Activated effector memory CD4-positive, alpha-beta T cell treated with anti-CD3 and anti-CD28 coated beads, Interleukin-2, amount 50 U/mL, for 16 hours (primary cell): Measurements from ENCODE around the gene B3GAT1.
"Not testable (repeated sequence)": the region's sequence is repeated elsewhere in the genome, so short reads cannot be mapped to it uniquely, and the experiment has no call there.

ENCODE experiments used
- DNase-seq: peaks from one replicate; pipeline ENCODE4 v3.0.0-alpha.2; 2020

The B3GAT1 gene

DNA sequence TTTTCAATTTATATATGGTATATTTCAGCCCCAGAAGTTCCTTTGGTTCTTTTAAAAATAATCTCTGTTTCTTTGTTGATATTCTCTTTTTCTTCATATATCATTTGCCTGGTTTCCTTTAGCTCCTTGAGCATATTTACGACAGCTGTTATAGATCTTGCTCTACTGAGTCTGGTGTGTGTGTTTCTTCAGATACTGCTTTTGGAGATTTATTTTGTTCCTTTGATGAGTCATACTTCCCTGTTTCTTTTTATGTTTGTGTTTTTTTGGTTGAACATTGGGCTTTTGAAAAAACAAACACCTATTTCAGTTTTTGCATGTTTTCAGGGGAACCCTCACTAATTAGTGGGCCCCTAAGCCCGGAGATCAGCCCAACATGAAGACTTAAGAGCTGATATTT is 56.9 kb downstream of the B3GAT1 start:
- no peak for DNase-seq

- no peak for DNase-seq
These were observed 59.9 kb downstream of the B3GAT1 start for GRCh38 chr11:134352111-134352510.

- no peak for DNase-seq
These were observed 61.7 kb downstream of the B3GAT1 start for GRCh38 chr11:134350381-134350780.

DNA sequence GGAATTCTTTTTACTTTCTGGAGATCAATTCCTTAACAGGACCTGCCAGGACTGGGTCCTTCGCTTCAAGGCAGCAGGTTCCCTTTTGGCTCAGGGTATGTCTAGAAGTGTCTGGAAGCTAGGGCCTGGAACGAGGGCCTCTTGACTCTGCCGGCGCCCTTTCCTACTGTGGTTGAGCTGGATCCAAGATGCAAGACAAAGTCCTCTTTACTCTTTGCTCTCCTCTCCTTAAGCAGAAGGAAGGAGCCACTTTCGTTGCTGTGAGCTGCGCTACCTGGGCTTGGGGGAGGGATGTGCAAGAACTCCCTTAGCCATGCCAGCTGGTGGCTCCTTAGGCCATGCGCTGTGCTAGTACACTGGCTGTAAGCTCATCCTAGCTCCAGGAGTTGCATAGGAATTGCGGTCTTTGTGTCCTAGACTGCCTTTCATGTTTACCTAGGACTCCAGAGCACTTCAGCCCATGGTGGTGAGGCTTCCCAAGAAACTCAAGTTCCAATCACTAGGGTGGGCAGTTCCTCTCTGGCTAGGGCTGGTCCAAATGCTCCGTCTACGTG is 62.2 kb downstream of the B3GAT1 start:
- no peak for DNase-seq

DNA sequence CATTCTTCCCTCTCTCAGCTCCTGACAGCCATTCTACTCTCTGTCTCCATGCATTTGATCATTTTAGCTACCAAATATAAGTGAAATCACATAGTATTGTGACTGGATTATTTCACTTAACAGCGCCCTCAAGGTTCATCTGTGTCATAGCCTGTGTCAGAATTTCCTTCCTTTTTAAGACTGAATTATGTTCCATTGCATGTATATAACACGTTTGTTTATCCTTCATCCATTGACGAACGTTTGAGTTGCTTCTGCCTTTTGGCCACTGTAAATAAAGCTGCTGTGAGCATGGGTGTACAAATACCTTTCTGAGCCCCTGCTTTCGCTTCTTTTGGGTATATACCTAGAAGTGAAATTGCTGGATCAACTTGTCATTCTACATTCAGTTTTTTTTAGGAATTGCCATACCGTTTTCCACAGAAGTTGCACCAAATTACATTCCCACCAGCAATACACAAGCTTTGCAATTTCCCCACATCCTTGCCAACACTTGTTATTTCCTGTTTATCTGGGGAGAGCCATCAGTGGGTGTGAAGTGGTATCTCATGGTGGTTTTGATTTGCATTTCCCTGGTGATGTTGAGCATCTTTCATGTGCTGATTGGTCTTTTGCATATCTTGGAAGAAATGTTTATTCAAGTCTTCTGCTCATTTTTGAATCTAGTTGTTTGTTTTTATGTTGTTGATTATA is 62.8 kb downstream of the B3GAT1 start:
- DNase-seq, result no peak

- DNase-seq, result no peak
These were observed 64.6 kb downstream of the B3GAT1 start for GRCh38 chr11:134347441-134347840.

GRCh38 chr11:134346976-134347350 is 65.1 kb downstream of the B3GAT1 start:
- no peak for DNase-seq

- no peak for DNase-seq
These were observed 65.7 kb downstream of the B3GAT1 start for GRCh38 chr11:134346101-134346975.

GRCh38 chr11:134345237-134345550 is 66.8 kb downstream of the B3GAT1 start:
- DNase-seq, result no peak

DNA sequence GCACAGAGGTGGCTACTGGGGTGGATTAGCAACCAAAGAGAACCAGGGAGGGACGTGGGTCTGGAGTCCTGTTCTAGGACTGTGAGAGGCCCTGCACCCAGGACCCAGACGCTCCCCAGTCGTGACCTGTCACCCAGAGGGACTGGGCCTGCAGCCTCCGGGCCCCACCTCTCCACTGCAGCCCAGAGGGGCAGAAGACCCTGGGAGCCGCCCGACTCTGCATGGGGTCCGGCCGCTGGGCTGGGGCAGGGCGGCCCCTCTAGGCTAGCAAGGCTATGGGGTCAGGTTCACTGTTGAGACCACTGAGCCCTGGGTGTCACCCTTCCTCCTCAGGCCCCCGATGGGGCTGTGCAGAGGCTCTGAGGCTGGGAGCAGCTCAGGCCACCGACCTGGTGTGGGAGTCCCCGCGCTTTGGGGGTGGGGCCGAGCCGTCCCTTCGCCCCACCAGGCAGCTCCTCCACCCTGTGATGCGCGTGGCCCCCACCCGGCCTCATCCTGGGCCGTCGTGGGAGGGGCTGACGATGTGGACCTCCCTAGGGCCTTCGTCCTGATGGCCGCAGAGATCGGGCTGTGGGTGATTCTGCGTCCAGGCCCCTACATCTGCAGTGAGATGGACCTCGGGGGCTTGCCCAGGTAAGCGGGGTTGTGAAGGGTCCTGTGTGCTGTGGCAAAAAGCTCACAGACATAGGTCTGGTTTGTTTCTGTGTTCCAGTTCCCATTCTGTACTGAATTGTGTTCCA is 67.4 kb downstream of the B3GAT1 start:
- DNase-seq, result not testable (repeated sequence)

- no peak for DNase-seq
These were observed 68.4 kb downstream of the B3GAT1 start for GRCh38 chr11:134343646-134344045.

- no peak for DNase-seq
These were observed 69.3 kb downstream of the B3GAT1 start for GRCh38 chr11:134342572-134343340.

GRCh38 chr11:134341805-134342571 is 70.1 kb downstream of the B3GAT1 start:
- no peak for DNase-seq

GRCh38 chr11:134340354-134340964 is 71.6 kb downstream of the B3GAT1 start:
- DNase-seq, result no peak

- no peak for DNase-seq
These were observed 72.3 kb downstream of the B3GAT1 start for GRCh38 chr11:134339756-134340155.

DNA sequence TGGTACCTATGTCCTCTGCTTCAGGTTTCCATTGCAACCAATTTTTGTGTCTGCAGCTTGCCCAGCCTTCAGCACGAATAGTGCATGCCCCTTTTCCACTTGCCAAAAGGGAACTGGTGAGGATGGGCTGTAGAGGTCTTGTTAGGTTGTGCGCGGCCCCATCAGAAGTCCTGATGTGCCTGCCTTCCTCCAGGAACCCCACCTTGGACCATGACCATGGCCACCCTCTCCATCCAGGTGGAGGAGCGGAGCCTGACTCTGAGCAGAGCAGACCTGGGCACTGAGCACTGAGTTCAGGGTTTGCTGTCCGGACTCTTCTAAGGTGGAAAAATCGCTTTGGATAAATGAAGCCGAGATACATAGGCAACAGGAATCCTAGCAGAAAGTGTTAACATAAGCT is 73.4 kb downstream of the B3GAT1 start:
- DNase-seq, result no peak

GRCh38 chr11:134338068-134338467 is 74.0 kb downstream of the B3GAT1 start:
- DNase-seq, result no peak

GRCh38 chr11:134337051-134337450 is 75.0 kb downstream of the B3GAT1 start:
- no peak for DNase-seq

GRCh38 chr11:134334796-134335571 is 77.1 kb downstream of the B3GAT1 start:
- DNase-seq, result no peak

- no peak for DNase-seq
These were observed 78.1 kb downstream of the B3GAT1 start for GRCh38 chr11:134333946-134334345.

DNA sequence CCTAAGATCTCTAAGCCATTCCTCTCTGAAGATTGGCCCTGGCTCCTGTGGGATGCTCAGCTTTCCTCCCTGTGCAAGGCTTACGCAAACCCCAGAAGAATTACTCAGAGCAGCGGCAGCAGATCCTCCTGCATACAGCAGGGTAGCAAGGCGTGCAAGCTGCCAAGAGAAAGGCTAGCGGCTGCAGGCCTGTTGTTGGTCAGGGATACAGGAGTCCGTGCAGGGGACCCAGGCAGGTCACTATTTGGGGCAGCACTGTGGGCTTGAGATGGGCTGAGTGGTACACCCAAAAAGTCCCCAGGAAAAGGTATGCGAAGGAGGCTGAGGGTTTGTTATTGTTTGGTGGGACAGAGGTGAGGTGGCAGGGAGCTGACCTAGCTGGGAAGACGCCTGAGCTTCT is 78.7 kb downstream of the B3GAT1 start:
- DNase-seq, result no peak
